ENCODE measurements around the gene MPP2.
"Not testable (repeated sequence)": the region's sequence is repeated elsewhere in the genome, so short reads cannot be mapped to it uniquely, and the experiment has no call there.

The MPP2 gene

GRCh38 chr17:43844241-43844640, 63.1 kb downstream of the MPP2 start:
- no peak for DNase-seq

- DNase-seq, result no peak
Observed at GRCh38 chr17:43842975-43843325, 64.4 kb downstream of the MPP2 start.

- DNase-seq, result not testable (repeated sequence)
Observed at GRCh38 chr17:43842091-43842974, 65.0 kb downstream of the MPP2 start.

- DNase-seq, result no peak
Observed at GRCh38 chr17:43841282-43841681, 66.1 kb downstream of the MPP2 start.

- DNase-seq, result no peak
Observed at GRCh38 chr17:43840814-43841213, 66.5 kb downstream of the MPP2 start.

- no peak for DNase-seq
Observed at GRCh38 chr17:43839670-43840108, 67.6 kb downstream of the MPP2 start.

GRCh38 chr17:43834106-43834505, 73.2 kb downstream of the MPP2 start:
- DNase-seq, result no peak

- peak; percentile 26 for DNase-seq
Observed at GRCh38 chr17:43832976-43833829, 74.1 kb downstream of the MPP2 start, which contains the start of gene MPP3. MPP3 (minus strand) TSS chr17:43833146; CDS start chr17:43831906, 1,240 bp downstream.

- no peak for DNase-seq
Observed at GRCh38 chr17:43832168-43832975, 75.0 kb downstream of the MPP2 start.

GRCh38 chr17:43831633-43832032, 75.7 kb downstream of the MPP2 start:
- no peak for DNase-seq

GRCh38 chr17:43830510-43831140, 76.7 kb downstream of the MPP2 start:
- DNase-seq, result no peak

GRCh38 chr17:43829738-43830137, 77.6 kb downstream of the MPP2 start:
- no peak for DNase-seq

- no peak for DNase-seq
Observed at GRCh38 chr17:43827596-43827995, 79.7 kb downstream of the MPP2 start.

- DNase-seq, result no peak
Observed at GRCh38 chr17:43826206-43826605, 81.1 kb downstream of the MPP2 start.

GRCh38 chr17:43825567-43825966, 81.8 kb downstream of the MPP2 start:
- DNase-seq, result no peak
